B cell (primary cell): ENCODE results near the gene TMPRSS7. TPM values are rescaled to one million over a fixed set of nuclear protein-coding genes. Genes with fewer than 3 reads are reported as not detected.

Experiments used
- ATAC-seq: fragments of 200-7000 bp; cut with Tn5 transposase; one replicate; pipeline ENCODE4 v1.10.0; 2021; ENCODE audit warnings: low read depth, mild to moderate bottlenecking, moderate number of reproducible peaks, moderate library complexity
- CTCF ChIA-PET: fragments of 350-600 bp; sonication (Branson Sonifier 250); formaldehyde crosslinking; loops from one replicate; lab custom pipeline; 2021; ENCODE audit warnings: antibody characterized with exemption, inconsistent platforms; lab: Charles Lee
- POLR2A ChIA-PET: fragments of 350-600 bp; sonication (Branson Sonifier 250); formaldehyde crosslinking; loops from one replicate; lab custom pipeline; 2021; ENCODE audit warnings: antibody characterized with exemption; lab: Charles Lee
- DNase-seq: peaks from one replicate; pipeline ENCODE4 v3.0.0; 2013
- H2AFZ ChIP-seq: 2 replicates; pipeline ENCODE4 v1.6.1; 2012; ENCODE audit warnings: mild to moderate bottlenecking, low read depth, low read length; ENCODE audit not compliant: insufficient read depth, poor library complexity, severe bottlenecking
- H3K27ac ChIP-seq, 2 donors: 1 replicate in 1 of 2; 2 replicates in 1 of 2; pipeline ENCODE4 v1.5.1; 2012 to 2013; ENCODE audit warnings: low read length in 2 of 2, mild to moderate bottlenecking in 2 of 2, moderate library complexity in 1 of 2
- H3K27me3 ChIP-seq, 4 experiments: fragments of 200-600 bp in 1 of 4; sonication (generic) in 1 of 4; replicated peaks in 1 of 4; 1 replicate in 2 of 4; 2 replicates in 2 of 4; pipeline versions ENCODE4 v1.6.1 to v1.7.0; 2013 to 2016; ENCODE audit warnings: low read length in 3 of 4, mild to moderate bottlenecking in 2 of 4, mixed read lengths in 1 of 4, moderate library complexity in 1 of 4; ENCODE audit not compliant: insufficient read depth in 4 of 4, control insufficient read depth in 3 of 4; ENCODE audit errors: control extremely low read depth in 1 of 4
- H3K36me3 ChIP-seq, 2 experiments: replicated peaks in 1 of 2; 1 replicate in 1 of 2; 2 replicates in 1 of 2; pipeline versions ENCODE4 v1.6.1 to v1.7.1; 2013; ENCODE audit warnings: low read length in 1 of 2; ENCODE audit not compliant: insufficient read depth in 2 of 2, control insufficient read depth in 1 of 2; ENCODE audit errors: control extremely low read depth in 1 of 2, extremely low read depth in 1 of 2
- H3K4me1 ChIP-seq, 2 donors: fragments of 200-600 bp in 1 of 2; sonication (generic) in 1 of 2; 1 replicate in 1 of 2; 2 replicates in 1 of 2; pipeline versions ENCODE4 v1.5.1 to v1.6.1; 2013 to 2017; ENCODE audit warnings: low read length in 2 of 2; ENCODE audit not compliant: control insufficient read depth in 2 of 2, insufficient read depth in 2 of 2
- H3K4me2 ChIP-seq: replicated peaks from 2 replicates; pipeline ENCODE3; 2012; ENCODE audit warnings: mild to moderate bottlenecking, low read depth, low read length; ENCODE audit not compliant: poor library complexity, severe bottlenecking
- H3K4me3 ChIP-seq, 5 experiments: fragments of 200-600 bp in 1 of 5; sonication (generic) in 1 of 5; 1 replicate in 3 of 5; 2 replicates in 2 of 5; pipeline versions ENCODE4 v1.5.1 to v1.7.0; 2011 to 2016; ENCODE audit warnings: low read length in 4 of 5, mild to moderate bottlenecking in 4 of 5, low read depth in 2 of 5, control low read depth in 1 of 5, moderate library complexity in 1 of 5; ENCODE audit not compliant: insufficient read depth in 1 of 5; ENCODE audit errors: control extremely low read depth in 1 of 5, extremely low read depth in 1 of 5
- H3K79me2 ChIP-seq: fragments of 200-600 bp; sonication (generic); one replicate; pipeline ENCODE4 v1.6.0; 2016; ENCODE audit warnings: low read length; ENCODE audit not compliant: control insufficient read depth, insufficient read depth
- H3K9ac ChIP-seq: fragments of 200-600 bp; sonication (generic); 2 replicates; pipeline ENCODE4 v1.6.1; 2017; ENCODE audit warnings: mild to moderate bottlenecking, low read length, moderate library complexity
- H3K9me3 ChIP-seq, 3 donors: one replicate each; pipeline versions ENCODE4 v1.6.1 to v1.7.1; 2013; ENCODE audit warnings: low read length in 2 of 3; ENCODE audit not compliant: control insufficient read depth in 2 of 3, insufficient read depth in 1 of 3; ENCODE audit errors: control extremely low read depth in 1 of 3
- H4K20me1 ChIP-seq: 2 replicates; pipeline ENCODE4 v1.6.0; 2012; ENCODE audit warnings: mild to moderate bottlenecking, low read length; ENCODE audit not compliant: insufficient read depth, control insufficient read depth, poor library complexity, severe bottlenecking
- H3K27ac Mint-ChIP-seq: one replicate; pipeline ENCODE4 v1.8.0; 2021; ENCODE audit warnings: mixed read lengths
- H3K27me3 Mint-ChIP-seq: one replicate; pipeline ENCODE4 v1.8.0; 2021; ENCODE audit warnings: mixed read lengths
- H3K4me1 Mint-ChIP-seq: one replicate; pipeline ENCODE4 v1.8.0; 2021; ENCODE audit warnings: mixed read lengths
- H3K4me3 Mint-ChIP-seq: one replicate; pipeline ENCODE4 v1.8.0; 2021; ENCODE audit warnings: mixed read lengths
- H3K9me3 Mint-ChIP-seq: one replicate; pipeline ENCODE4 v1.8.0; 2022; ENCODE audit warnings: mixed read lengths; ENCODE audit not compliant: insufficient read depth
- EZH2 ChIP-seq: IDR thresholded peaks from 2 replicates; pipeline ENCODE4 v1.6.1; 2012; ENCODE audit warnings: borderline replicate concordance, low read depth, mild to moderate bottlenecking, moderate library complexity, low read length; ENCODE audit not compliant: insufficient read depth, poor library complexity, severe bottlenecking
- WGBS: methylation state at CpG from one replicate; pipeline ENCODE4 v1.1.5; 2013; ENCODE audit warnings: missing lambda C conversion rate; ENCODE audit not compliant: insufficient coverage; 5-methylcytosine and 5-hydroxymethylcytosine counted together
- intact Hi-C: fragments of 100-400 bp; cut with micrococcal nuclease; formaldehyde crosslinking; loops from one replicate; pipeline ENCODE4 v1.10.0; 2022
- polyA plus RNA-seq: library from polyadenylated mRNA; depleted of rRNA; stranded (reverse); fragments of >200 nt; gene quantifications from 2 replicates; pipeline ENCODE4 v1.2.3, GENCODE V29; 2012
- total RNA-seq, 2 donors: library from RNA; stranded (reverse); fragments of 120-200 nt in 1 of 2; gene quantifications; 1 replicate in 1 of 2; 2 replicates in 1 of 2; pipeline versions ENCODE4 v1.2.3 to v1.2.4, GENCODE V29; 2013 to 2022
- TF ChIP-seq, protein P1 (sequence below): fragments of 200-600 bp; IDR thresholded peaks from one replicate; pipeline ENCODE4 v1.8.0; 2022; ENCODE audit warnings: antibody characterized with exemption, mild to moderate bottlenecking

TMPRSS7 gene
- total and polyA plus RNA-seq, 2 donors (not counting 1 experiment from before 2014, with no cell fraction given) = not detected

DNA sequence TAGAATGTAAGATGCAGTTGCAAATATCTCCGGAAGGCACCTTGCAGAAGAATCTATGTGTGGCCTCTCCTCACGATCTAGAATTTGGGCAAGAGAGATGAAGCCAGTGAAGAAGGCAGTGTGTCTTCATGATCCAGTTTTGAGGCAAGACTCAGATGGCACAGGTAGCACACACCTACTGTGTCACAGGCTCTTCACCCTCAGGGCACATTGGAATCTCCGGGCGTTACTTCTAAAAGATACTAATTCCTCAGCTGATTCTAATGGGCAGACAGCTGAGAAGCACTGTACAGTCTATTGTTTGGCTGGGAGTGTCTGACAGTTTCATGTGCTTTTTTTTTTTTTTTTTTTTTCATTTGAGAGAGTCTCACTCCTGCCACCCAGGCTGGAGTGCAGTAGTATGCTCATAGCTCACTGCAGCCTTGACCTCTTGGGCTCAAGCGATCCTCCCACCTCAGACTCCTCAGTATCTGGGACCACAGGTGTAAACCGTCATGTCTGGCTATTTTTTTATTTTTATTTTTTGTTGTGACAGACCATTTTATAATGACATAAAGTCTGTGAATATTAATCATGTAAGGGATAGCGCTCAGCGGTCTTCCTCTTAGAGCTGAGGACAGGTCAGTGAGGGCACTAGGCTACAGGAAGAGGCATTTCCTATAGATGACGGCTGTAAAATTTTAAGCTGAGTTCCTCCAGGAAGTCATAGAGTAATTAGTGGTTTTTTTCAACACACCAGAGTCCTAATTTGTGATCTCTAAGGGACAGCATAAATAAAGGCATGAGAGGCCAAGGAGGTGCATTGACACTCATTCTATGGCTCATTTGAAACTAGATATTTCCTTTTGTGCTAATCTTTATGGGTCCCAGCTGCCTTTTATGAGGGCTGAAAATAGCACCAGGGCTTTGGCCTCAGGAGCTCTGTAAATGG, 55.7 kb downstream of the TMPRSS7 start:
- no peak overlapping the region for H3K4me3 Mint-ChIP-seq
- peaks cover 43% of the 10 kb centered on the region for H3K4me1 Mint-ChIP-seq
- H3K27me3 Mint-ChIP-seq = peaks cover 30% of the 10 kb centered on the region
- Histone ChIP-seq H2AFZ (no peak overlapping the region), H3K27ac (no peak overlapping the region), H3K4me3 (no peak overlapping the region), H3K79me2 (no peaks in the 10 kb centered on the region), H3K27me3 (peaks cover 0 to 39% (median 22%) of the 10 kb centered on the region in 4 experiments), H3K9ac (no peak overlapping the region), H3K36me3 (no peaks in the 10 kb centered on the region), H3K4me1 (peaks cover 26 to 38% of the 10 kb centered on the region in 2 donors), H3K9me3 (peaks cover 0 to 9% (median 0%) of the 10 kb centered on the region in 3 donors), H3K4me2 (no peak overlapping the region), H4K20me1 (no peaks in the 10 kb centered on the region)
- intact Hi-C loops = no loop called here
- no peaks in the 10 kb centered on the region for H3K9me3 Mint-ChIP-seq
- WGBS = 57% methylated on average over 5 of the region's 9 CpGs
- CTCF ChIA-PET = interaction anchor here (0.6 to 1.1 kb wide), 2 partner anchors 22 to 423 kb away, joined by 3 to 4 read pairs; no protein-coding TSS in a partner anchor
- no peak for TF ChIP-seq EZH2
- no peak for ATAC-seq
- H3K27ac Mint-ChIP-seq = no peak overlapping the region
- no peak for DNase-seq
- POLR2A ChIA-PET = interaction anchor here (0.6 kb wide), 2 partner anchors 23 to 24 kb away, joined by 4 to 8 read pairs; no protein-coding TSS in a partner anchor

DNA sequence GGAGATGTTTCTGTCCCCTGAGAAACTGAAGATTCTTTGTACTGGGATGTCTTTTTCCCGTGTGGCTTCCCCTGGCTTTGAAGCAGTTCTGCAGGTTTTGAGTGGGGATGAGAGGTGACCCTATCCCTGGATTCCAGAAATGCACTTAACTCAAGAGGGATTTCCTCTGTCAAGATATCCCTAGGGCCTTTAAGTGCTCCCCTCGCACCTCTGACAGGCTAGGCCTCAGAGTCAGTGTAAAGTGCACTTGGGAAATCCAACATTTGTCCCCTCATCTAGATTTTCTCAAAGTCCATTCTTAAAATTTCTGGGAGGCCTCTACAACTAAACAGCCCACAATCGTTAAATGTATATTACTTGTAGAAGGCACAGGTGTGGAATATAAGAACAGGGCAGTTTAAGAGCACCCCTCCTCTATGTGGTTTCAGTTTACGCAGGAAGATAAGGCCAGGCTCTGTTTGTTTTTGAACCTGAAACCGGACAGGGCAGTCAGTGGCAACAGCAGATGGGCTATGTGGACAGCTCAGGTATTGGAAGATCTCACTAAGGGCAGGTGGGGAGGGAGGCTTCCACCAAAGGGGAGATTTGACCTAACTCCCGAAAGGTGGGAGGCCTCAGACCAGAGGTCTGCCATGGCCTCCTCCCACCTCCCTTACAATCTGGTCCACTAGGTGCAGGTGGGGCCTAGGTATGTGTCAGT, 56.5 kb downstream of the TMPRSS7 start:
- no peak overlapping the region for H2AFZ ChIP-seq
- peaks cover 26 to 33% of the 10 kb centered on the region in 2 donors for H3K4me1 ChIP-seq
- intact Hi-C loops = no loop called here
- no peak overlapping the region for H3K4me2 ChIP-seq
- H3K9me3 Mint-ChIP-seq = no peaks in the 10 kb centered on the region
- peaks cover 40% of the 10 kb centered on the region for H3K4me1 Mint-ChIP-seq
- H3K9ac ChIP-seq = no peak overlapping the region
- peaks cover 0 to 31% (median 19%) of the 10 kb centered on the region in 4 experiments for H3K27me3 ChIP-seq
- DNase-seq (no peak), ATAC-seq (no peak)
- H3K36me3 ChIP-seq = no peaks in the 10 kb centered on the region
- no peaks in the 10 kb centered on the region for H4K20me1 ChIP-seq
- H3K27ac ChIP-seq = no peak overlapping the region
- H3K4me3 Mint-ChIP-seq = no peak overlapping the region
- peaks cover 30% of the 10 kb centered on the region for H3K27me3 Mint-ChIP-seq
- ChIA-PET POLR2A (no interaction called here), CTCF (interaction anchor here (0.7 to 1.1 kb wide), 2 partner anchors 12 to 21 kb away, joined by 3 read pairs; no protein-coding TSS in a partner anchor)
- no peak overlapping the region for H3K4me3 ChIP-seq
- H3K79me2 ChIP-seq = no peaks in the 10 kb centered on the region
- no peak overlapping the region for H3K27ac Mint-ChIP-seq
- 62% methylated on average over 4 of the region's 6 CpGs for WGBS
- peaks cover 0 to 6% (median 0%) of the 10 kb centered on the region in 3 donors for H3K9me3 ChIP-seq
- TF ChIP-seq, protein P1, sequence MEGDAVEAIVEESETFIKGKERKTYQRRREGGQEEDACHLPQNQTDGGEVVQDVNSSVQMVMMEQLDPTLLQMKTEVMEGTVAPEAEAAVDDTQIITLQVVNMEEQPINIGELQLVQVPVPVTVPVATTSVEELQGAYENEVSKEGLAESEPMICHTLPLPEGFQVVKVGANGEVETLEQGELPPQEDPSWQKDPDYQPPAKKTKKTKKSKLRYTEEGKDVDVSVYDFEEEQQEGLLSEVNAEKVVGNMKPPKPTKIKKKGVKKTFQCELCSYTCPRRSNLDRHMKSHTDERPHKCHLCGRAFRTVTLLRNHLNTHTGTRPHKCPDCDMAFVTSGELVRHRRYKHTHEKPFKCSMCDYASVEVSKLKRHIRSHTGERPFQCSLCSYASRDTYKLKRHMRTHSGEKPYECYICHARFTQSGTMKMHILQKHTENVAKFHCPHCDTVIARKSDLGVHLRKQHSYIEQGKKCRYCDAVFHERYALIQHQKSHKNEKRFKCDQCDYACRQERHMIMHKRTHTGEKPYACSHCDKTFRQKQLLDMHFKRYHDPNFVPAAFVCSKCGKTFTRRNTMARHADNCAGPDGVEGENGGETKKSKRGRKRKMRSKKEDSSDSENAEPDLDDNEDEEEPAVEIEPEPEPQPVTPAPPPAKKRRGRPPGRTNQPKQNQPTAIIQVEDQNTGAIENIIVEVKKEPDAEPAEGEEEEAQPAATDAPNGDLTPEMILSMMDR = no peak
- TF ChIP-seq EZH2 = no peak
